Measurements from ENCODE around the gene MYOG. TPM values are rescaled to one million over a fixed set of nuclear protein-coding genes. Genes with fewer than 3 reads are reported as not detected.

MYOG gene
- total and polyA plus RNA-seq, 12 donors: 0.06 TPM; not detected in 11

DNA sequence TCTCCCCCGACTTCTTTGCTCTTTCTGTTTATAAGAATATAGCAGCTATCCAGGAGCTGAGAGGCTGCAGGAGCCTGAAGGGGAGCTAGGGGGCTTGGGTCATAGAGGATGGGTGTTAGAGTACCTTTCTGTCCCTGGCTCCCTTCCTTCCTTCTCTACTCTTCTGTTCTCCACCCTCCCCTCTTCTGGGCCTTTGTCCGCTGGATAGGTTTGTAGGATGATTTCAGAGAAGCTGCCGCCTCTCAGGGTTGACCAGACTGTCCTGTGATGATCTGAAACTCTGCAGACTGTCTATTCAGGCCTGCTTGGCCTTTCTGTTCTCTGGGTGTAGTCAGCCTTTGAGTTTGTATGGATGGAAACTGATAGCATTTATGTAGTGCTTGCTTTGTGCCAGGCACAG, 33.2 kb downstream of the MYOG start:
- ATAC-seq (no peak), DNase-seq (no peak)
- no peak overlapping the region for H3K4me3 ChIP-seq
- H3K27ac ChIP-seq: no peak overlapping the region
- H3K27me3 ChIP-seq: no peaks in the 10 kb centered on the region
- TF ChIP-seq, protein P1, sequence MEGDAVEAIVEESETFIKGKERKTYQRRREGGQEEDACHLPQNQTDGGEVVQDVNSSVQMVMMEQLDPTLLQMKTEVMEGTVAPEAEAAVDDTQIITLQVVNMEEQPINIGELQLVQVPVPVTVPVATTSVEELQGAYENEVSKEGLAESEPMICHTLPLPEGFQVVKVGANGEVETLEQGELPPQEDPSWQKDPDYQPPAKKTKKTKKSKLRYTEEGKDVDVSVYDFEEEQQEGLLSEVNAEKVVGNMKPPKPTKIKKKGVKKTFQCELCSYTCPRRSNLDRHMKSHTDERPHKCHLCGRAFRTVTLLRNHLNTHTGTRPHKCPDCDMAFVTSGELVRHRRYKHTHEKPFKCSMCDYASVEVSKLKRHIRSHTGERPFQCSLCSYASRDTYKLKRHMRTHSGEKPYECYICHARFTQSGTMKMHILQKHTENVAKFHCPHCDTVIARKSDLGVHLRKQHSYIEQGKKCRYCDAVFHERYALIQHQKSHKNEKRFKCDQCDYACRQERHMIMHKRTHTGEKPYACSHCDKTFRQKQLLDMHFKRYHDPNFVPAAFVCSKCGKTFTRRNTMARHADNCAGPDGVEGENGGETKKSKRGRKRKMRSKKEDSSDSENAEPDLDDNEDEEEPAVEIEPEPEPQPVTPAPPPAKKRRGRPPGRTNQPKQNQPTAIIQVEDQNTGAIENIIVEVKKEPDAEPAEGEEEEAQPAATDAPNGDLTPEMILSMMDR (IDR thresholded peaks at IDR 0.05): no peak
- intact Hi-C loops (cut with DNase I): no loop called here
- H3K9me3 ChIP-seq: no peaks in the 10 kb centered on the region
- H3K4me1 ChIP-seq: peaks cover 0 to 14% (median 6%) of the 10 kb centered on the region in 9 donors
- WGBS, 2 donors: 90% methylated on average over 3 of the region's 3 CpGs
- H3K36me3 ChIP-seq: peaks cover 0 to 24% (median 0%) of the 10 kb centered on the region in 9 donors

DNA sequence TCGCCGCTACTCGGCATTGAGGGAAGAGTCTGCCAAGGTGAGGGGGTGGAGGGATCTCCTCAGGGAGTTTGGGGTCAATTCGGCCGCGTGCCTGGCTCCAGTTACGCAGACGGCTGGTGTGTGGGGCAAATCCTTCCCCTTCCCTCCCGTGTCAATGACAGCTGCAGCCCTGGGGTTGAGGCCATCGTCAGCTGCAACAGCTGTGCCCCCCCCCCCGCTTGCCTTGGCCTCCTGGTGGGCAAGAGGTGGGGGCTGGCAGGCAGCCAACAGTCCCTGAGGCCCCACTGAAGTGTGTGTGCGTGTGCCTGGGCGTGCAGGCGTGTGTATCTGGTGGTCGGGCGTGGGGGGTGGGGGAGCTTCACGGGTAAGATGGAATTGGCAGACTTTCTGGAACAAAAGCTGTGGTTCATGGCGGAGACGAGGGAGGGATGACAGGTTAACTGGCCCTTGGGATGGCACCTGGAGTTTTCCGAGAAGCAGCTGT, 33.9 kb downstream of the MYOG start:
- ATAC-seq: no peak
- intact Hi-C loops (cut with DNase I): no loop called here
- Histone ChIP-seq H3K9me3 (no peaks in the 10 kb centered on the region), H3K4me3 (no peak overlapping the region), H3K27ac (no peak overlapping the region), H3K4me1 (peaks cover 0 to 13% (median 6%) of the 10 kb centered on the region in 9 donors), H3K36me3 (peaks cover 0 to 29% (median 0%) of the 10 kb centered on the region in 9 donors), H3K27me3 (no peaks in the 10 kb centered on the region)
- TF ChIP-seq, protein P1 (IDR thresholded peaks at IDR 0.05): no peak
- WGBS, 2 donors: 52 to 63% methylated on average over 20 of the region's 20 CpGs
- no peak for DNase-seq

DNA sequence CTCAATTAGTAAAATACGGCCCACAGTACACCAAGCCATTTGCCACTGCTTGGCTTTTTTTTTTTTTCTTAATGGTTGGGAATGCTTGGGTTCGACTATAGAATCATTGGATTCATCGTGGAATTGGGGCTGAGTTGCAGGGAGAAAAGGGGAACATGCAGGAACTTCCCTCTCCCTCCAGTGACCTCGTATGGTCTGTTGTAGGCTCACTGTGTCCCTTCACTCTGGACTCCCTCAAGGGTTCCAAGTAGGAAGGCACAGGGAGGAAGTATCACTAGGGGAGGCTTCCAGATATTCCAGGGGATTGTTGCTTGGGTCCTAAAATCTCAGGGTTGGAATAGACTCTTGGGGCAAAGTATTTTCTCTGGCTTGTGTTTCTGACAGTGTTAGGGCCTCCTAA, 35.0 kb downstream of the MYOG start:
- WGBS, 2 donors: 86 to 93% methylated on average over 4 of the region's 4 CpGs
- TF ChIP-seq, protein P1 (IDR thresholded peaks at IDR 0.05): no peak
- no peak for ATAC-seq

DNA sequence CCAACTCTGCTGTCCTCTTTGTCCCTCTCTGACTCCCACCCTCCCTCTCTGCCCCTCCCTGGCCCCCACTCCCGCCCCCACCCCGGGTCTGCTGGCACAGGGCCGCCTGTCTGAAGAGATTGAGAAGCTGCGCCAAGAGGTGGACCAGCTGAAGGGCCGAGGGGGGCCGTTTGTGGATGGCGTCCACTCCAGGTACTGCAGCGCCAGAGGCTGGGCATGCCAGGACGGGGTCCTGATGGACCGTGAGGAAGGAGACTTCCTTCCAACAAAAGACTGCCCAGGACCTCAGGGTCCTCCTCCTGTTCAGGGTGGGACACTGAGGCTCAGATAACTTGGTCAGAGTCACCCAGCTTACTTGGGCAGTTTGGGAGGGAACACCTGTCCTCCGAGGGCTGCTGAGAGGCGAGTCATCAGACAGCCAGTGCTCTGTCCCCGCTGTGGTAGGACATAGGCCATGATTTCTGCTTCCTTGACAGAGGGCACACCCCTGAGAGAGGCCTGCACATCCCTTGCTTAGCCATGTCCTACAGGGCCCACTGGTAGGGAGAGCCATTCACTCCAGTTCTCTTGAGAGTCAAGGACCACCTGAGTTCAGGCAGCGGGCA, 36.1 kb downstream of the MYOG start:
- intact Hi-C loops (cut with DNase I): no loop called here
- TF ChIP-seq, protein P1 (IDR thresholded peaks at IDR 0.05): no peak
- 83 to 90% methylated on average over 14 of the region's 14 CpGs for WGBS, 2 donors

More for the DNA sequence above, 35.0 kb downstream of the MYOG start:
- H3K36me3 ChIP-seq: peaks cover 0 to 32% (median 0%) of the 10 kb centered on the region in 9 donors
- peaks cover 0 to 19% (median 10%) of the 10 kb centered on the region in 9 donors for H3K4me1 ChIP-seq
- H3K9me3 ChIP-seq: no peaks in the 10 kb centered on the region
- H3K27ac ChIP-seq: no peak overlapping the region
- no peaks in the 10 kb centered on the region for H3K27me3 ChIP-seq
- intact Hi-C loops (cut with DNase I): no loop called here
- no peak overlapping the region for H3K4me3 ChIP-seq
- no peak for DNase-seq

More for the DNA sequence above, 36.1 kb downstream of the MYOG start:
- no peak for DNase-seq
- peaks cover 0 to 32% (median 0%) of the 10 kb centered on the region in 9 donors for H3K36me3 ChIP-seq
- H3K4me1 ChIP-seq: peaks cover 0 to 19% (median 10%) of the 10 kb centered on the region in 9 donors
- H3K27ac ChIP-seq: no peak overlapping the region
- ATAC-seq: no peak
- no peaks in the 10 kb centered on the region for H3K27me3 ChIP-seq
- no peaks in the 10 kb centered on the region for H3K9me3 ChIP-seq
- H3K4me3 ChIP-seq: no peak overlapping the region
